ENCODE results near the gene RAE1.

The RAE1 gene

GRCh38 chr20:57407541-57407956, 56.5 kb downstream of the RAE1 start:
- Histone ChIP-seq H4K5ac (ENCODE audit: low read length) (no peak overlapping the region), H3K36me3 (ENCODE audit: control insufficient read depth, insufficient read depth, low read length) (peaks cover 5% of the 10 kb centered on the region), H3K4me3 (ENCODE audit: low read length) (no peak overlapping the region), H2BK120ac (ENCODE audit: low read depth, low read length) (no peak overlapping the region), H2AK5ac (ENCODE audit: low read length) (no peak overlapping the region), H3K4ac (ENCODE audit: low read depth, low read length) (no peak overlapping the region), H3K9ac (ENCODE audit: low read length) (no peak overlapping the region), H2BK5ac (ENCODE audit: low read length) (no peak overlapping the region), H3K27ac (ENCODE audit: low read depth, low read length) (no peak overlapping the region), H3K79me1 (ENCODE audit: low read length) (no peaks in the 10 kb centered on the region), H3K56ac (ENCODE audit: low read length) (no peak overlapping the region), H2BK15ac (replicated peaks; ENCODE audit: low read depth) (no peak overlapping the region), H3K4me2 (ENCODE audit: low read length) (no peak overlapping the region), H3K18ac (ENCODE audit: low read length) (no peak overlapping the region), H3K4me1 (ENCODE audit: control insufficient read depth, low read depth, low read length) (no peaks in the 10 kb centered on the region), H3K23ac (ENCODE audit: low read length) (no peak overlapping the region), H3K79me2 (ENCODE audit: control insufficient read depth, insufficient read depth, low read length) (no peaks in the 10 kb centered on the region), H4K8ac (ENCODE audit: low read depth, low read length) (no peak overlapping the region), H3K27me3 (ENCODE audit: insufficient read depth, low read length, poor library complexity) (no peaks in the 10 kb centered on the region)
- WGBS (ENCODE audit: extremely low coverage, insufficient coverage, low lambda C conversion rate) = no CpG with 5 or more reads among the region's 29 CpGs
- DNase-seq = no peak

DNA sequence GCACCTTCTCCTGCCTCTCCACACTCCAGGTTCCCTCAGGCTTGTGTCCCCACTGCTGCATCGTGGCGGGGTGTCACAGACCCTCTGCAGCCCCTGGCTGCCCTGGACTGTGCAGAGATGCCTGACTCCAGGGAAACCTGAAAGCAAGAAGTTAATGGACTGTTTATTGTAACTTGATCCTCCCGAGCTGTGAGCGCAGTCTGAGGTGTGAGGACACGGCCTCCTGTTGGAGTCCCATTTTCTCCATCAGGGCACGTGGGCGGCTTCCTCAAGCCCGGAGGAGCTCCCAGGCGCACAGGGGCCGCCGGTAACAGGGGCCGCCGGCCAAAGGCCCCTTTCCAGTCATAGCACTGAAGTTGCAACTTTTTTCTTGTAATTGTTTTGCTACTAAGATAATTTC, 57.1 kb downstream of the RAE1 start:
- DNase-seq = no peak
- no peak overlapping the region for H3K56ac ChIP-seq (ENCODE audit: low read length)
- H2AK5ac ChIP-seq (ENCODE audit: low read length) = no peak overlapping the region
- H3K9ac ChIP-seq (ENCODE audit: low read length) = no peak overlapping the region
- H3K27ac ChIP-seq (ENCODE audit: low read depth, low read length) = no peak overlapping the region
- no peak overlapping the region for H2BK15ac ChIP-seq (replicated peaks; ENCODE audit: low read depth)
- no peak overlapping the region for H3K4ac ChIP-seq (ENCODE audit: low read depth, low read length)
- no peak overlapping the region for H2BK5ac ChIP-seq (ENCODE audit: low read length)
- H3K79me1 ChIP-seq (ENCODE audit: low read length) = no peaks in the 10 kb centered on the region
- no peaks in the 10 kb centered on the region for H3K79me2 ChIP-seq (ENCODE audit: control insufficient read depth, insufficient read depth, low read length)
- no peak overlapping the region for H3K4me3 ChIP-seq (ENCODE audit: low read length)
- H4K5ac ChIP-seq (ENCODE audit: low read length) = no peak overlapping the region
- H3K23ac ChIP-seq (ENCODE audit: low read length) = no peak overlapping the region
- H3K4me1 ChIP-seq (ENCODE audit: control insufficient read depth, low read depth, low read length) = no peaks in the 10 kb centered on the region
- H3K18ac ChIP-seq (ENCODE audit: low read length) = no peak overlapping the region
- H3K27me3 ChIP-seq (ENCODE audit: insufficient read depth, low read length, poor library complexity) = no peaks in the 10 kb centered on the region
- no peak overlapping the region for H3K4me2 ChIP-seq (ENCODE audit: low read length)
- H3K36me3 ChIP-seq (ENCODE audit: control insufficient read depth, insufficient read depth, low read length) = peaks cover 5% of the 10 kb centered on the region
- H4K8ac ChIP-seq (ENCODE audit: low read depth, low read length) = no peak overlapping the region
- WGBS (ENCODE audit: extremely low coverage, insufficient coverage, low lambda C conversion rate) = no CpG with 5 or more reads among the region's 13 CpGs
- H2BK120ac ChIP-seq (ENCODE audit: low read depth, low read length) = no peak overlapping the region

- DNase-seq = no peak
- no peaks in the 10 kb centered on the region for H3K79me1 ChIP-seq (ENCODE audit: low read length)
- H3K27ac ChIP-seq (ENCODE audit: low read depth, low read length) = no peak overlapping the region
- H3K4me3 ChIP-seq (ENCODE audit: low read length) = no peak overlapping the region
- no peak overlapping the region for H3K23ac ChIP-seq (ENCODE audit: low read length)
- no peak overlapping the region for H2AK5ac ChIP-seq (ENCODE audit: low read length)
- H3K9ac ChIP-seq (ENCODE audit: low read length) = no peak overlapping the region
- no peaks in the 10 kb centered on the region for H3K79me2 ChIP-seq (ENCODE audit: control insufficient read depth, insufficient read depth, low read length)
- H2BK15ac ChIP-seq (replicated peaks; ENCODE audit: low read depth) = no peak overlapping the region
- peaks cover 5% of the 10 kb centered on the region for H3K36me3 ChIP-seq (ENCODE audit: control insufficient read depth, insufficient read depth, low read length)
- no peak overlapping the region for H2BK5ac ChIP-seq (ENCODE audit: low read length)
- no peaks in the 10 kb centered on the region for H3K4me1 ChIP-seq (ENCODE audit: control insufficient read depth, low read depth, low read length)
- no peak overlapping the region for H3K56ac ChIP-seq (ENCODE audit: low read length)
- no peak overlapping the region for H3K4me2 ChIP-seq (ENCODE audit: low read length)
- H4K8ac ChIP-seq (ENCODE audit: low read depth, low read length) = no peak overlapping the region
- no CpG with 5 or more reads among the region's 29 CpGs for WGBS (ENCODE audit: extremely low coverage, insufficient coverage, low lambda C conversion rate)
- H3K18ac ChIP-seq (ENCODE audit: low read length) = no peak overlapping the region
- no peak overlapping the region for H3K4ac ChIP-seq (ENCODE audit: low read depth, low read length)
- H2BK120ac ChIP-seq (ENCODE audit: low read depth, low read length) = no peak overlapping the region
- H3K27me3 ChIP-seq (ENCODE audit: insufficient read depth, low read length, poor library complexity) = no peaks in the 10 kb centered on the region
- no peak overlapping the region for H4K5ac ChIP-seq (ENCODE audit: low read length)
Observed at GRCh38 chr20:57408536-57409233, 57.6 kb downstream of the RAE1 start.

GRCh38 chr20:57409316-57409671, 58.2 kb downstream of the RAE1 start:
- no peak overlapping the region for H4K5ac ChIP-seq (ENCODE audit: low read length)
- no peak overlapping the region for H3K27ac ChIP-seq (ENCODE audit: low read depth, low read length)
- H3K4ac ChIP-seq (ENCODE audit: low read depth, low read length) = no peak overlapping the region
- peaks cover 5% of the 10 kb centered on the region for H3K36me3 ChIP-seq (ENCODE audit: control insufficient read depth, insufficient read depth, low read length)
- no peak overlapping the region for H2AK5ac ChIP-seq (ENCODE audit: low read length)
- H4K8ac ChIP-seq (ENCODE audit: low read depth, low read length) = no peak overlapping the region
- no peak overlapping the region for H3K4me2 ChIP-seq (ENCODE audit: low read length)
- no peak overlapping the region for H3K18ac ChIP-seq (ENCODE audit: low read length)
- no peaks in the 10 kb centered on the region for H3K79me2 ChIP-seq (ENCODE audit: control insufficient read depth, insufficient read depth, low read length)
- H3K4me1 ChIP-seq (ENCODE audit: control insufficient read depth, low read depth, low read length) = no peaks in the 10 kb centered on the region
- H3K4me3 ChIP-seq (ENCODE audit: low read length) = no peak overlapping the region
- DNase-seq = no peak
- H3K79me1 ChIP-seq (ENCODE audit: low read length) = no peaks in the 10 kb centered on the region
- no peak overlapping the region for H2BK120ac ChIP-seq (ENCODE audit: low read depth, low read length)
- no peak overlapping the region for H2BK5ac ChIP-seq (ENCODE audit: low read length)
- no peak overlapping the region for H3K23ac ChIP-seq (ENCODE audit: low read length)
- H3K27me3 ChIP-seq (ENCODE audit: insufficient read depth, low read length, poor library complexity) = no peaks in the 10 kb centered on the region
- WGBS (ENCODE audit: extremely low coverage, insufficient coverage, low lambda C conversion rate) = no CpG with 5 or more reads among the region's 16 CpGs
- no peak overlapping the region for H3K9ac ChIP-seq (ENCODE audit: low read length)
- H2BK15ac ChIP-seq (replicated peaks; ENCODE audit: low read depth) = no peak overlapping the region
- H3K56ac ChIP-seq (ENCODE audit: low read length) = no peak overlapping the region

DNA sequence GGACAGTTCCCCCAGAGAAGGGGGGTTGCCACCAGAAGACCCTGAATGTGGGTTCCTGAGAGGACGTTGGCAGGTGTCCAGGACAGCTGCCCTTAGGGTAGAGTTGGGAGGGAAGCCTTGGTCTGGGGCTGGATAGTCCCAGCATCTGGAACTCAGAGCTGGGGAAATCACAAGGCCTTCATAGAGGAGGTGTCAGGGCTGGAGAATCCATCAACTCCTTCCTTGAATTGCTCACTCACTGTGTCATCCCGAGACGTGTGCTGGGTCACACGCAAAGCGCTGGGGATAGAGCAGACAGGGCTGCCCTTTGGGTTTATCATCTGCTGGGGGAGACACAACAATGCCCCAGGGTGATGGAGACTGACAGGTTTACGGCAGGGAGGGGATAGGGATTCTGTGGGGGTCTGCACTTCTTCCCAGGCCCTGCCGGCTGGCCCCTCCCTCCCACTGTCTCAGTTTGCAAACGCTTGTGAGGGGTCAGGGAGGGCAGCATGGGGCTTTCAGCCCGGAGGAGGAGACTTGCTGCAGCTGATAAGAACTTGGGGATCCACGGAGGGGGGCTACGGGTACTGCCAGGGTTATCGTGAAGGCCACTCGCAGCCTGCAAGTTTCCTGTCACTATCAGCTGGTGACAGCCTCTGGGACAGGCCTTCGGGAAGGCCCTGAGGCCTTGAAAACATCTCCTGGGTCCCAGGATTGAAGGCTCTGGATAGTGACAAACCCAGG, 58.8 kb downstream of the RAE1 start:
- Histone ChIP-seq H3K4ac (ENCODE audit: low read depth, low read length) (no peak overlapping the region), H2BK15ac (replicated peaks; ENCODE audit: low read depth) (no peak overlapping the region), H3K18ac (ENCODE audit: low read length) (no peak overlapping the region), H3K9ac (ENCODE audit: low read length) (no peak overlapping the region), H3K36me3 (ENCODE audit: control insufficient read depth, insufficient read depth, low read length) (peaks cover 5% of the 10 kb centered on the region), H2BK5ac (ENCODE audit: low read length) (no peak overlapping the region), H3K27me3 (ENCODE audit: insufficient read depth, low read length, poor library complexity) (no peaks in the 10 kb centered on the region), H2AK5ac (ENCODE audit: low read length) (no peak overlapping the region), H3K23ac (ENCODE audit: low read length) (no peak overlapping the region), H3K4me3 (ENCODE audit: low read length) (no peak overlapping the region), H3K27ac (ENCODE audit: low read depth, low read length) (no peak overlapping the region), H4K8ac (ENCODE audit: low read depth, low read length) (no peak overlapping the region), H3K79me1 (ENCODE audit: low read length) (no peaks in the 10 kb centered on the region), H3K56ac (ENCODE audit: low read length) (no peak overlapping the region), H3K4me2 (ENCODE audit: low read length) (no peak overlapping the region), H3K79me2 (ENCODE audit: control insufficient read depth, insufficient read depth, low read length) (no peaks in the 10 kb centered on the region), H2BK120ac (ENCODE audit: low read depth, low read length) (no peak overlapping the region), H4K5ac (ENCODE audit: low read length) (no peak overlapping the region), H3K4me1 (ENCODE audit: control insufficient read depth, low read depth, low read length) (no peaks in the 10 kb centered on the region)
- DNase-seq = no peak
- WGBS (ENCODE audit: extremely low coverage, insufficient coverage, low lambda C conversion rate) = no CpG with 5 or more reads among the region's 14 CpGs
